Measurements from ENCODE around the gene AUH.

AUH gene

DNA sequence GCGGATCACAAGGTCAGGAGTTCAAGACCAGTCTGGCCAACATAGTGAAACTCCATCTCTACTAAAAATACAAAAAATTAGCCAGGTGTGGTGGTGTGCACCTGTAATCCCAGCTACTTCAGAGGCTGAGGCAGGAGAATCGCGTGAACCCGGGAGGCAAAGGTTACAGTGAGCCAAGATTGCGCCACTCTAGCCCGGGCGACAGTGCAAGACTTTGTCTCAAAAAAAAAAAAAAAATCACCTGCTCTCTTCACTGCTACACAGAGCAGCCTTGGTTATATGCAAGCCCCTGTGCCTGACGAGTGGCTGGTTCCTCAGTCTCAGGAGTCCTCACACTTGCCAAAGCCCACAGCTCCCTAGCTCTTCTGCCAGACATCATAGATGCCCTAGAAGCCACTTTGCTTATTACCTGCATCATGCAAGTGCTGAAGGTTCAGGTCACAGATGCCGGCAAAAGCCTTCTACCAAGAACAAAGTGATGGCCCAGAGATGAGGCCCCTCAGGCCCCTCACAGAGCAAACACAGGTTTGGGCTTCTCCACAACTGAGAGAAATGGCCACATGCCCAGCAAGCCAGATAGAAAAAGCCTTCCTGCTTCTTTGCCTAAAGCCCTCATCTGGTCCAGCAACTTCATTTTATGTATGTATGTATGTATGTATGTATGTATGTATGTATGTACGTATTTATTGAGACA lies 176.4 kb downstream of the AUH start:
- no peak for DNase-seq

DNA sequence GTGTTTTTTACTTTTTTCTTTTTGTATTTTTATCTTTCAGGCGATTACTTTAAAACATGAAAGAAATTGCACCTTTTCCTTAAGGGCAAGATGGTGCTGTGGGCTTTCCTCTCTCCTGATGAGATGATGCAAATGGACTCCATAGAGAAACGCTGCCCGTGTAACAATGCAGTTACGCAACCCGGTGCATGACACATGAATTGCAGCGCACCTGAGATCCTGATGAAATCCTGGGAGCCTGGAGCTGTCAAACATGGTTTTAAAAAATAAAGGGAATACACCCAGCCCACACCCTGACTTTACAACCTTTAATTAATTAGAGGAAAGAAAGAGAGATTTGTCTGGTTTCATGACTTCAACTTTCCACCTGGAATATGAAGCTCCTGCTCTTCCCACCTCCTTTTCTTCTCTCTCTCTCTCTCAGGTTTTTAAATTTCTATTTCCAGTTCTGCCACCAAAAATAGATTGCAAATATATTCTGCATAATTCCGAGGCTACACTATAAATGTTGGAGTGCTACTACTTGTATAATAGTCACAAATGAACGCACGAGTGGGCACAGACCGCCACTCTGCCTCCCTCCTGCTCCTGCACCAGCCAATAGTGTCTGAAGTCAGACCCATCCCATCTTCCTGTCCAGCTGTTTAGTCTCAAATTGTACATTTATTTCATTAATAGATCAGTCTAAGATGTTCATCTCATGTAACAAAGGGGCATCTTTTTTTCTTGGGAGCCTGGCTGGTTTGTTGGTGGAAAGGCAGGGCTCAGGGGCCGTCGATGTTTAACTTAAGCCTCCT lies 179.1 kb downstream of the AUH start:
- DNase-seq = peak; percentile 3

DNA sequence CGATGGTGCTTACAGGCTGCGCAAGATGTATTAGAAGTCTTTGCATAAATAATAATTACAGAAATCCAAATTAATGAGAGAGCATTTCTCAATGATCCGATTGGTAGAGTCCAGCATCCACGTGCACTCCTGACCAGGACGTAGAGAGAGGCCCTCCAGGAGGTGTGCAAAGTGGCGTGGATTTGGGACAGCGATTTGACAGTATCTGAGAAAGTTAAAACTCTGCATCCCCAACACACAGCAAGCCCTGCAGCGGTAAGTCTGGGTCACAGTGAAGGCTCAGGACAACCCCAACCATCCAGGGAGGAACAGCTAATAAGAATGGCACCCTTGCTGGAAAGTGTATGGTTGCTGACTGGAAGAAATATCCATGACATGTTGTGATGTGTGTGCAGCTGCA lies 180.2 kb downstream of the AUH start:
- no peak for DNase-seq

DNA sequence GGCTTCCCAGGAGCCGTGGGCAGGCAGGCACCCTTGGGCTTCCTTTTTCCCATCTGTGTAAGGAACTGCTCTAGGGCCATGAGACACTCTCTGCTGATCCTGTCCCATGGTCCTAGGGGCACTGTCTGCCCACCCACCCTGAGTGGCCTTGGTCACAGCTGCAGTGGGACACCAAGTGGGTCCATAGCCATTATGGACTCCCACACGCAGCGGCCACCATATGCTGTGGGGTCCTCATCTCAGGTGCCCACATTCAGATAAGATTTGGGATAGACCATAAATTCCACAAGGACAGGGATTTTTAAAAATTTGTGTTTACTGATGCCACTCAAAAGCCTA lies 180.8 kb downstream of the AUH start:
- no peak for DNase-seq

DNA sequence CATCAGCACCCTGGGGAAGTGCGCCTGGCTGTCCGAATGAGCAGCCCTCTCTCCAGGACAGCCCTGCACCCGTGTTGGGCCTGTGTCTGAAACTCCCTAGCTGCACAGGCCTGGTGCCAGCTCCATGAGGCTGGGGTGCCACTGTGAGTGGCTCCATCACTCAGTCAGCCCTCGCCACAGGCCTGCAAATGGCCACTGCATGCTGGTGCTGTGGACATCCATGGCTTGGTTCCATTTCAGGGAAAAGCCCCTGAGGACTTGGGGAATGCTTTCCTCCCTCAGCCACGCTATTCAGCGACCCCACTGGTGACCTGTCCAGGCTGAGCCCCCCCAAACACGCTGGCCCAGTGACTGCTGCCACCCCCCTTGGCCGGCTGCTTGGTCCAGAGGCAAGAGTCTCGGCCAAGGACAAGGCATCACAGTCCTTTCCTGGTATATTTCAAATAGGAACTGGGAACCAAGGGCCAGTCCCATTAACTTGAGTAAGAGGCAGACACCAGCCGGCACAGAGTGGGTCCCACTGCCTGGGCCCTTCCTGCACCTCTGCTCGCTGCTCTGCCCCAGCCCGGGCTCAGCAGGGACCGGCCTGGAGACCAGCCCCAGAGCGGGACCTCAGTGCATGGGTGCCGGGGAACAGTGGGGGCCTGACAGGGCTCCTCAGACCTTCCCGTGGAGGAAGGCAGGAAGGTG lies 181.3 kb downstream of the AUH start:
- no peak for DNase-seq

DNA sequence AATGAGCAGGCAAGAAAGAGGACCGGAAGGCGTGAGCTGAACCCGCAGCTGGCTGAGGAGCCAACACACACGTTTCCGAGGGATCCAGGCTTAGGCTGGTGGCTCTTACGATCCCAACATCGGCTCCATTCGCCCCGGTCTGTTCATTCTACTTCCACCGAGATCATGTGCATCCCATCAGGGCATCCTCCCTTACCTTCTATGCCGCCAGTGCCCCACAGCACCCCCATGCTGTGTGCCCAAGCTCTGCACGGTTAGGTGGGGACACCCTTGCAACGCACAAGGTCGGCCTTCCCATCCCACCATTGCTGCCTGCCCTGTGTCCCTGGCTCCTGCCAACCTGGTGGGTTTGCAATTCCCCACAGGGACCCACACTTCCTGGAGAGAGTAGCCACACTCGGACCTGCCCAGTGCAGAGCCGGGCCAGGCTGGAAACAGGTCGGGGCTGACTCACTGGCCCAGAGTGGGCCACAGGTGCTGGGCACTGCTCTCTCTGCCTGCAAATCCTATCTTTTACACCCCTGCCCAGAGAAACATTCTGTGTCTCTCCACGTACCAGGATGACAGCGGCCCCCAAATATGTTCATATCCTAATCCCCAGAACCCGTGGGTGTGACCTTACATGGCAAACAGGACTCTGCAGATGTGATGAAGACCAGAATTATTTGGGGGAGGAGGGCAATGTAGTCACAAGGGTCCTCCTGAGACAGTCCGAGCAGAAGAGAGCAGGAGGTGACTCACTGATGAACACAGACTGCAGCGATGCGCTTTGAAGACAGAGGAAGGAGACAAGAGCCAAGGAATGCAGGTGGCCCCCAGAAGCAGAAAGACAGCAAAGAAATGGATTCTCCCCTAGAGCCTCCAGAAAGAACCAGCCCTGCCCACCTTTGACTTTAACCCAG lies 182.2 kb downstream of the AUH start:
- no peak for DNase-seq

DNA sequence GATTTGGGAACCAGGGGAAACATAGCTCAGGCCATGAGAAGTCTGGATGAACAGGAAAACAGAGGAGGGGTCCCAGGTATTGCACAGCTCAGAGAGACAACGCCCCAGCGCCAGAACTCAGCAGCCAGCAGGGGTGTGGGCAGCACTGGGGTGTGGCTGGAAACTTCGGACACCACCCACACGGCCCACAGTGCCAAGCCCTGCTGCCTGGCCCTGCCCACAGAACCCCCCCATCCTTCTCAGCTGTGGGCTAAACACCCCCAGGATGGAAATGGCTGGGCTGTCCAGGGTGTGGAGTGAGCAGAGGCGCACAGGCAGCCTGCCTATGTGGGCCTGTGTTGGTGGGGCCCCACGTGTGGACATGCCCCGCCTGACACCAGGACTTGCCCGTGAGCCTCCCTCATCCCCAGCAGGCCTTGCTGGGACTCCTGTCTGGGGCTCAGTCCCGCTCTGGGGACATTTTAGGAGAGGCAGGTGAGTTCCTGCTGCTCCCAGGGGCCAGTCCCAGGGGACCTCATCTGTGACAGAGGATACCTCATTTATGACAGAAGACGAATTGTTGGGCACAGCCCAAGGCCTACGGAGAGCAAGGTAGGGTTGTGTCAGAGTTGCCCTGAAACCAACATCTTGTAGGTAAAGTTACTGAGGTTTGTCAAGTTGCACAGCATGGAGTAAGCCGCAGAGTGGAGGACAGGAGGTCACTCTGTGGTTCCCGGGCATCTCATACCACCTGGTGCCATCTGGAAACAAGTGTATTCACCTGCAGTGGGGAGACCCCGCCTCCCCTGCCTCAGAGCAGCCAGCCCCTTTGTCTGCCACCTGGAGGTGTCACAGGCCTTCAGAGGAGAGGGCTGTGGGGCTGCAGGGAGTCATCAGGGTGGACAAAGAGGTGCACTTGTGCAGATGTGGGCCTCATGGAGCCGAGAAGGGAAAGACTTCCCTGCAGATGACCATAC lies 183.2 kb downstream of the AUH start:
- DNase-seq = peak; percentile 28

DNA sequence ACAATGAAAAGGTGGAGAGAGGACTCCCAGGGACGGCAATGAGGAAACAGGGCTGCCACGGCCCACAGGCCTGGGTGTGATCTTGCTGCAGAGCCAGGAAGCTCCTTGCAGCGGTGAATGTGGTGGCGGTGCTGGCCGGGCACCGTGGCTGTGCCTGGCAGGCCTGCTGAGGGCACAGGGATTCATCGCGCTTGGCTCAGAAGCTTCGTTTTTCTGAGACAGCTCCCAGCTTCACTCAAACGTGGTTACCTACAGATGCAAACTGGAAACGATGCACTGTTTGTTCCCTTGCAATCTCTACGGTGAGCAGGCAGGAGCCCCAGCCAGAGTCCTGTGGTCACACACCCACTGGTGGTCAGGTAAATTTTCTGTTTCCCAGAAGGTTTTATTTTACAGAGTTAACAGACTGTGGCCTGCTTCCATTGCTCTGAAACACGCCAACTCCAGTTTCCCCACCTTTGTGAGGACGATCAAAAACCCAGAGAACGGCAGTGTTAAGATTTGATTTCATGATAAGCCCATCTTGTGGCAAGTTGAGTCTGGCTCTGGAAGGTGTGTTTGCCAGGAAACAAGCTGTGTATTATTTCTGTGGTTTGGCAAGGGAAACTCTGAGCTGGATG lies 183.9 kb downstream of the AUH start:
- peak; percentile 22 for DNase-seq

DNA sequence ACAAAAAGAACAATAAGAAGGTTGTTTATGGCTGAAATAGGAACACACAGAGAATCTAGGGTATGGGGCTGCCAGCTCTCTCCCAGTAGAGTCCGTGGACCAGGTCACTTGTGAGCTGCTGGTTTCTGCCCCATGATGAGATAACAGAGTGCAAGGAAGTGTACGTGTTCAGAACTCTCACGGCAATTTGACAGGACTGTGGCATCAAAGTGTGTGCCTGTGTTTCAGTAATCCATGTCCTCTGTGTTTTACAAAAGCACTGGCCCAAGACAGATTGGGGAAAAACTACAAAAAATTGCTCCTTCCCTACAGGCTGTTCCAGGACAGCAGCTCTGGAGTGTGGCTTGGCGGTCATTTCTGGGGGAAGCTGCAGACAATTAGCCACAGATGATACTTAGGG lies 184.6 kb downstream of the AUH start:
- DNase-seq = no peak

DNA sequence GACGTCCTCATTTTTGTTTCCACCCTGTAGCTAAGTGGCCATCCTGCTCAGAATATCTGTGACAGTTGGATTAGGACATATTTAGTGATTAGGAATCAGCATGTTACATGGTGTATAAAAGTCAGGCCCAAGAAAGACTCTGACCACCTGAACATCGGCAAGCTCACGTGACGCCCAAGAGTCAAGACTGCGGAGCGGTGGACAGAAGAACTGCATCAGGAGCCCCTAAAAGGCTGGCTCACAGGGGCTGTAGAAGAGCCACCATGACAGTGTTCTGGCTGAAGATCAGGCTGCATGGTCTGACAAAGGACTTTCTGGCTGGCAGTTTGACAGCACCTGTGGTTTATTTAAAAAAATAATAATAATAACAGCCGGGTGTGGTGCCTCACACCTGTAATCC lies 185.3 kb downstream of the AUH start:
- DNase-seq = no peak

DNA sequence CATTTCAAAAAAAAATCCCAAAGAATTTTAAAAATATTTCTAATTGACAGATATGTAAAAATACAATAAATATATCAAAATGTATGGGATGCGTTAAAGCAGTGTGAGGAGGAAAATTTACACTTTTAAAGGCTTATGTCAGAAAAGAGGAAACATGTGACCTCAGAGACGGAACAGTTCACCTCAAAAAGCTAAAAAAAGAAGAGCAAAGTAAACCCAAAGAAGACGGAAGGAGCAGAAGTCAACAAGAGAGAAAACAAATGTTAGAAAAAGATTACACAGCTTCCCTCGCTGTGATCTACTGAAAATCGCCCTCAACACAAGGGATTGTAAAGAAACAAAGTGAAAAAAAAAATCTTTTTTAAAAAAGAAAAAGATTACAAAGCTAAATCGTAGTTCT lies 186.9 kb downstream of the AUH start:
- DNase-seq = no peak

DNA sequence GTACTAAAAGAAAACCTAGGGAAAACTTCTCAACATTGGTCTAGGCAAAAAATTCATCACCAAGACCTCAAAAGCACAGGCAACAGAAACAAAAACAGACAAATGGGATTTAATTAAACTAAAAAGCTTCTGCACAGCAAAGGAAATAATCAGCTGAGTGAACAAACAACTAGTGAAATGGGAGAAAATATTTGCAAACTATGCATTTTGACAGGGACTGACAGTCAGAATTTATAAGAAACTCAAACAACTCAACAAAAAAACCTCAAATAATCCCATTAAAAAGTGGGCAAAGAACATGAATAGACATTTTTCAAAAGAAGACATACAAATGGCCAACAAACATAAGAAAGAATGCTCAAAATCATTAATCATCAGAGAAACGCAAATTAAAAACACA lies 189.4 kb downstream of the AUH start:
- DNase-seq = no peak

DNA sequence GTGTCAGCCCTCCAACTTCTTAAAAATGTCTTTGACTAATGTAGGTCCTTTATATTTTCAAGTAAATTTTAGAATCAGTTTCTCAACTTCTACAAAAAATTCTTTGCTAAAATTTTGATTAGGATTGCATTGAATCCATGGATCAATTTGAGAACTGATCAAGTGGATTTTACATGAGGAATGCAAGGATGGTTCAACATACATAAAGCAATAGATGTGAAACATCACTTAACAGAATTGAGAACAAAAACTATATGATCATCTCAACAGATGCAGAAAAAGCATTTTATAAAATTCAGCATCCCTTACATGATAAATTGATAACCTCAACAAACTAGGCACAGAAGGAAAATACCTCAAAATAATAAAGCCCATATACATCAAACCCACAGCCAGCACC lies 190.8 kb downstream of the AUH start:
- no peak for DNase-seq

DNA sequence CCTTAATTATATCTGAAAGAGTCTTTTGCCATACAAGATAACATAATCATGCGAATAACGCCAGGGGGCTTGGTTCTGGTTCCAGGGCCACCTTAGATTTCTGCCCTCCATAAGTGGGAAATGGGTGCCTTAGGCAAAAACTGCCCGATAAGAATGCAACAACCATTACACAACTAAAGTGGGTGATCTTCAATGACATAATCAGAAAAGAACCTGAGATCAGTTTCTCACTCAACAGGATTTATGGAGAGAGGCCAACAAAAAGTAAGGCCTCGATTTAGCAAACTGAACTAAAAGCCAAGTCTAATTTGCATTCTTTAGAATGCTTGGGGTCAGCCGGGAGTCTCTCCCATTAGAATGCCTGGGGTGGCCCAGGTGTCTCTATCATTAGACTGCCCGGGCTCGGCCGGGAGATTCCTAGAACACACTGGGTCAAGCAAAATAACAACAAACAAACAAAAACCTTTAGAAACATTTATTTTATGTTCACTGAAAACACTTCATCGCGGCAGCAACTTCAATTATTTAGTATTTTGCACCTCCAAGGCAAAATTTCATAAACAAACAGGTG lies 194.8 kb downstream of the AUH start:
- no peak for DNase-seq

DNA sequence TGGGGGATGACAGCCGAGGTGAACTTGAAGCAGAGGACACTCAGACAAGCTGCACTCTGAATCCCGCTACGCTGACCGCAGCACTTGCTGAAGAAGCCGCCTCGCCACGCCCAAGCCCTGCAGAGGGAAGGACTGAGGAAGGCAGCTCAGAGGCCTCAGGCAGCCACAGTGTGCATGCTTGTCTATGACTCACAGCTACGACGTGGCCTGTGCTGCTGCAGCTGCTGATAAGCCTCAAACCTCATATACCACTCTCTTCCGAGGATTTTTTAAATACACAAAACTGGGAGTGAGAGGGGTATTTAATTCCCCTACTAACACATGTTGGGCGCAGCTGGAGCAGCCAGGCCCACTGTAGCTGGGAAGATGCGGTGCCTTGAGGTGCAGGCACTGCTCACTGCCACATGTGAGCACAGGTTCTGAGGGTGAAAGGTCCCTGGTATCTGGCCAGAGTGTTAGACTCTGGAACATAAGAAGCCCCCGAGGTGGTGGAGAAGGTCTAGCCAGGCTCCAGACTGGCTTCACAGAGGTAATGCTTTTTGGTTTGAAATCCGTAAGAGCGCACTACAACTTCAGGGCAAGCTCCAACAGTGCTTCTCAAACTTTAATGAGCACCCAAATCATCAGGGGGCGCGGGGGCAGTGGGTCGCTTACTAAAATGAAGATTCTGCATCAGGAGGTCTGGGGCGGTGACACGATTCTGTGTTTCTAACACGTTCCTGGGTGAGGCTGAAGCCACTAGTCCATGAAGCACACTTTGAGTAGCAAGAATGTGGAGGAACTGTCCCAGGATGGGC lies 196.8 kb downstream of the AUH start:
- DNase-seq = no peak
